ENCODE results near the gene EXT2.

Gene EXT2

GRCh38 chr11:44191322-44192016, 96.0 kb downstream of the EXT2 start:
- DNase-seq (ENCODE audit: low read depth), result no peak
- no peak overlapping the region for H3K4me3 ChIP-seq (ENCODE audit: low read depth, low read length)

GRCh38 chr11:44192017-44192385, 96.5 kb downstream of the EXT2 start:
- no peak for DNase-seq (ENCODE audit: low read depth)
- H3K4me3 ChIP-seq (ENCODE audit: low read depth, low read length), result no peak overlapping the region
- no peak for TF ChIP-seq CTCF (IDR thresholded peaks at IDR 0.05; ENCODE audit: low read depth, low read length, missing control alignments)

More at GRCh38 chr11:44191322-44192016, 96.0 kb downstream of the EXT2 start:
- TF ChIP-seq CTCF (IDR thresholded peaks at IDR 0.05; ENCODE audit: low read depth, low read length, missing control alignments), result no peak

- no peak overlapping the region for H3K4me3 ChIP-seq (ENCODE audit: low read depth, low read length)
- no peak for TF ChIP-seq CTCF (IDR thresholded peaks at IDR 0.05; ENCODE audit: low read depth, low read length, missing control alignments)
- no peak for DNase-seq (ENCODE audit: low read depth)
Observed at GRCh38 chr11:44192462-44193100, 97.1 kb downstream of the EXT2 start.

GRCh38 chr11:44193856-44194255, 98.4 kb downstream of the EXT2 start:
- no peak for TF ChIP-seq CTCF (IDR thresholded peaks at IDR 0.05; ENCODE audit: low read depth, low read length, missing control alignments)
- H3K4me3 ChIP-seq (ENCODE audit: low read depth, low read length), result no peak overlapping the region

GRCh38 chr11:44198146-44198724, 102.8 kb downstream of the EXT2 start:
- TF ChIP-seq CTCF (IDR thresholded peaks at IDR 0.05; ENCODE audit: low read depth, low read length, missing control alignments), result no peak
- no peak for DNase-seq (ENCODE audit: low read depth)
- no peak overlapping the region for H3K4me3 ChIP-seq (ENCODE audit: low read depth, low read length)

More at GRCh38 chr11:44193856-44194255, 98.4 kb downstream of the EXT2 start:
- no peak for DNase-seq (ENCODE audit: low read depth)

GRCh38 chr11:44199298-44199697, 103.8 kb downstream of the EXT2 start:
- TF ChIP-seq CTCF (IDR thresholded peaks at IDR 0.05; ENCODE audit: low read depth, low read length, missing control alignments), result no peak
- no peak for DNase-seq (ENCODE audit: low read depth)

More at GRCh38 chr11:44199298-44199697, 103.8 kb downstream of the EXT2 start:
- no peak overlapping the region for H3K4me3 ChIP-seq (ENCODE audit: low read depth, low read length)

Measured in GM12864 (cell line).